Loucy (cell line): ENCODE measurements around the gene RMND5B.

Experiments
- CTCF ChIP-seq: fragments of 200-600 bp; sonication (generic); conservative IDR thresholded peaks from 2 replicates; pipeline ENCODE4 v1.5.1; 2014; ENCODE audit warnings: mild to moderate bottlenecking, antibody characterized with exemption, low read length
- EZH2phosphoT487 ChIP-seq: fragments of 200-600 bp; IDR thresholded peaks from 2 replicates; pipeline ENCODE4 v1.6.1; 2018; ENCODE audit warnings: antibody characterized with exemption, mild to moderate bottlenecking, moderate library complexity, borderline replicate concordance

- TF ChIP-seq CTCF (no peak), EZH2phosphoT487 (no peak)
These were observed 31.7 kb downstream of the RMND5B start for GRCh38 chr5:178162481-178162880.
